C4-2B (cell line): ENCODE results near the gene CAMTA1.

Source experiments
- ZFX ChIP-seq: fragments of 450-650 bp; IDR thresholded peaks from 2 replicates; pipeline ENCODE4 v1.6.1; 2017
- TF ChIP-seq, protein P1 (sequence below): fragments of 450-650 bp; conservative IDR thresholded peaks from 2 replicates; pipeline ENCODE4 v1.5.1; 2017; ENCODE audit warnings: mild to moderate bottlenecking

DNA sequence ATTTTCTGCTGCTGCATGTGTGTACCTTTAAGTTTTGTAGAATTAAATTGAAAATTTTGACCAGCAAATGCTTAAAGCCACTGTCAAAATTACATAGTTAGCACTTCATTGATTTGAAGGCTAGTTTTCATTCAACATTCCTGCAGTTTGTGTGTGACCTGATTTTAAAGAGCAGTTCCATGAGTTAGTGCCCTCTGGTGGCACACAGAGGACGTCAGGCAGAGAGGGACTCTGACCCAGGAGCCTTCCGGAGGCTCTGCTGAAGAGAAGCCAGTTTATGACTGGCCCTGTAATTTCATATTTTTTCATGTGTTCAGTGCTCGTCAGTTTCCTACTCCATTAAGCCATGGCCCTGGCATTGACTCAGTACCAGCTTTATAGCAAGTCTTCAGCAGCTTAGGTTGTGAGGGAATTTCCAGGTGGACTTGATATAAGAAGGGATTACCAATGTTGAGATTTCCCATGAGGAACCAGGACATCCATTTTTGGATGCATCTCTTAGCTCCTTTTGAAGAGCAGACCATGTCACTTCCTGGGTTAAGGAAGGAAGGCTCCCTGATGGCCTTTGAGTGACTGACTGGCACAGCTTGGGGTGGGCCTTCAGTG lies 104.7 kb downstream of the CAMTA1 start:
- TF ChIP-seq, protein P1, sequence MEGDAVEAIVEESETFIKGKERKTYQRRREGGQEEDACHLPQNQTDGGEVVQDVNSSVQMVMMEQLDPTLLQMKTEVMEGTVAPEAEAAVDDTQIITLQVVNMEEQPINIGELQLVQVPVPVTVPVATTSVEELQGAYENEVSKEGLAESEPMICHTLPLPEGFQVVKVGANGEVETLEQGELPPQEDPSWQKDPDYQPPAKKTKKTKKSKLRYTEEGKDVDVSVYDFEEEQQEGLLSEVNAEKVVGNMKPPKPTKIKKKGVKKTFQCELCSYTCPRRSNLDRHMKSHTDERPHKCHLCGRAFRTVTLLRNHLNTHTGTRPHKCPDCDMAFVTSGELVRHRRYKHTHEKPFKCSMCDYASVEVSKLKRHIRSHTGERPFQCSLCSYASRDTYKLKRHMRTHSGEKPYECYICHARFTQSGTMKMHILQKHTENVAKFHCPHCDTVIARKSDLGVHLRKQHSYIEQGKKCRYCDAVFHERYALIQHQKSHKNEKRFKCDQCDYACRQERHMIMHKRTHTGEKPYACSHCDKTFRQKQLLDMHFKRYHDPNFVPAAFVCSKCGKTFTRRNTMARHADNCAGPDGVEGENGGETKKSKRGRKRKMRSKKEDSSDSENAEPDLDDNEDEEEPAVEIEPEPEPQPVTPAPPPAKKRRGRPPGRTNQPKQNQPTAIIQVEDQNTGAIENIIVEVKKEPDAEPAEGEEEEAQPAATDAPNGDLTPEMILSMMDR = peak; percentile 93
- TF ChIP-seq ZFX = no peak
